ENCODE data around the gene SAT1. TPM values are rescaled to one million over a fixed set of nuclear protein-coding genes. Genes with fewer than 3 reads are reported as not detected.
"Not testable (repeated sequence)": the region's sequence is repeated elsewhere in the genome, so short reads cannot be mapped to it uniquely, and the experiment has no call there.

SAT1 gene
- total RNA-seq, 2 donors from 2014 or later, result 301 to 608 TPM

DNA sequence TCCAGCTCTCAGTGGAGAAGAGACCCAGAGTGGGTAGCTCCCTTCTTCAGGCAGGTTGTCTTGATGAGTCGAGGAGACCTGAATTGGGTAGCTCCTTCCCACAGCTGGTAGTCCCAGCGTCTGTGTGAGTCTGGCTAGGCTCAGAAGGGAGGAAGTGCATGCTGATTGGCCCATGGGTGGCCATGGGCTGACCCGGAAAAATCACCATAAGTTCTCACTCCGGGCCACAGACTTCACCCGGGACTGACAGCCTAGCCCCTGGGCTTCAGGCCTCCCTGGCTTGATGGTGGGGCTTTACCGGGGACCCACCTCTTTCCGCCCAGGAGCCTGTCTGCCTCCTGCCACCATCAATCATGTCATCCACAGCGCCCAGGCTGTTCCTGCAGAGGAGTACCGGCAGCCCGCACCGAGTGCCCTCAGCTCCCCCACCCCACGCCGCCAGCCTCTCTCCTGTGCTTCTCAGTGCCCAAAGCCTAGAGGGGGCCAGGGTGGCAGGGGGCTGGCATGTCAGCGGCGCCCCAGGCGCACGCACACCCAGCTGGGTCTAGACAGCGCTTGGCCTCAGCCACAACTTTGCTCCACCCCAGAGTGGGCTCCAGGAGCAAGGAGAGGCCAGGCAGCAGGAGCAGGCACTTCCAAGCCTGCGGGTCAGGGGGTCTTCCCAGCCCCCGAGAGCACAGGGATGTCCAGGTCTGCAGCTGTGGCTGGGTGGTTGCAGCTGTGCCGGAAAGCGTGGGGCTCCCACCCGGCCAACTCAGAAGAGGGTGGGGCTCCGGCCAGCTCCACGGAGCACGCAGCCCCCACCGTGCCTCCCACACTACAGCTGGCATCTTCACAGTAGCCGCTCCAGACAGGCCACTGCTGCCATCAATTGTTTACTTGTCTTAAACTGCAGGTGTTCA, 16.1 kb upstream of the SAT1 start:
- DNase-seq, result no peak
- TF ChIP-seq, protein P1, sequence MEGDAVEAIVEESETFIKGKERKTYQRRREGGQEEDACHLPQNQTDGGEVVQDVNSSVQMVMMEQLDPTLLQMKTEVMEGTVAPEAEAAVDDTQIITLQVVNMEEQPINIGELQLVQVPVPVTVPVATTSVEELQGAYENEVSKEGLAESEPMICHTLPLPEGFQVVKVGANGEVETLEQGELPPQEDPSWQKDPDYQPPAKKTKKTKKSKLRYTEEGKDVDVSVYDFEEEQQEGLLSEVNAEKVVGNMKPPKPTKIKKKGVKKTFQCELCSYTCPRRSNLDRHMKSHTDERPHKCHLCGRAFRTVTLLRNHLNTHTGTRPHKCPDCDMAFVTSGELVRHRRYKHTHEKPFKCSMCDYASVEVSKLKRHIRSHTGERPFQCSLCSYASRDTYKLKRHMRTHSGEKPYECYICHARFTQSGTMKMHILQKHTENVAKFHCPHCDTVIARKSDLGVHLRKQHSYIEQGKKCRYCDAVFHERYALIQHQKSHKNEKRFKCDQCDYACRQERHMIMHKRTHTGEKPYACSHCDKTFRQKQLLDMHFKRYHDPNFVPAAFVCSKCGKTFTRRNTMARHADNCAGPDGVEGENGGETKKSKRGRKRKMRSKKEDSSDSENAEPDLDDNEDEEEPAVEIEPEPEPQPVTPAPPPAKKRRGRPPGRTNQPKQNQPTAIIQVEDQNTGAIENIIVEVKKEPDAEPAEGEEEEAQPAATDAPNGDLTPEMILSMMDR (IDR thresholded peaks at IDR 0.05), result no peak
- H3K27me3 ChIP-seq, result no peaks in the 10 kb centered on the region
- H3K9ac ChIP-seq (ENCODE audit: low read depth in 2 of 2, low read length in 2 of 2), result no peak overlapping the region
- no peak overlapping the region for H3K4me3 ChIP-seq
- intact Hi-C loops (cut with DNase I), result no loop called here
- no peaks in the 10 kb centered on the region for H3K4me1 ChIP-seq
- no peaks in the 10 kb centered on the region for H3K36me3 ChIP-seq
- no peaks in the 10 kb centered on the region for H3K9me3 ChIP-seq
- no peak overlapping the region for H3K27ac ChIP-seq

DNA sequence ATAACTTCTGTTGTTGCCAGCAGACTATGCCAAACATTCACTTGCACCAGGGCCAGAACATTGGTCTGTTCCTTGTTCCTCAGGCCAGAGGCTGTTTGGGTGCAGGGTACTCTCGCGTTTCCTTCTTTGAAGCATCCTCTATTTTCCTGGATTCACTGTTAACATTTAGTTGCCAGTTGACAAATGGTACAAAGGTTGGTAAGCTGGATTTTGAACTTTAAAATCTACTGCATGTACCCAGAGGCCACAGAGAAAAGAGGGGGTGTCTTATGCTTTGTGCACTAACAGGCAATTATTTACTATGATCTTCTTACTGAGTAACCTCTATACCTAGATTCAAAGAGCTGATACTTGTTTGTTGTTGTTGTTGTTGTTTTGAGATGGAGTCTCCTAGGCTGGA, 12.8 kb upstream of the SAT1 start:
- Histone ChIP-seq H3K9me3 (no peaks in the 10 kb centered on the region), H3K4me3 (no peak overlapping the region), H3K27ac (no peak overlapping the region), H3K36me3 (no peaks in the 10 kb centered on the region), H3K27me3 (no peaks in the 10 kb centered on the region), H3K9ac (ENCODE audit: low read depth in 2 of 2, low read length in 2 of 2) (no peak overlapping the region), H3K4me1 (no peaks in the 10 kb centered on the region)
- intact Hi-C loops (cut with DNase I), result no loop called here
- TF ChIP-seq, protein P1 (IDR thresholded peaks at IDR 0.05), result no peak
- no peak for DNase-seq

DNA sequence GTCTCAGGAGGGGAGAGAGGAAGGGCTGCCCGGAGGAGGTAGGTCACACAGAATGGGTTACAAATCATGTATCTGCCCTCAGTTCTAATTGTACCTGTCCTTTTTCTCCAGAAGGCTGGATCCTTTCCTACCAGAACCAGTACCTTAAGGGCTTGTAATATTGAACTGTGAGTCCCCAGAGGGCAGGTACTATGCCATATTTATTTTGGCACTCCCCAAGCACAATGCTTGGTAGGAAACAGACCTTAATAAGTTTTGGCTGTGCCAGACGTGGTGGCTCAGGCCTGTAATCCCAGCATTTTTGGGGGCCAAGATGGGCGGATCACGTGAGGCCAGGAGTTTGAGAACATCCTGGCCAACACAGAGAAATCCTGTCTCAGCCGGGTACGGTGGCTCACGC, 11.9 kb upstream of the SAT1 start:
- H3K9me3 ChIP-seq; H3K9ac ChIP-seq (ENCODE audit: low read depth in 2 of 2, low read length in 2 of 2); H3K27ac ChIP-seq; intact Hi-C loops (cut with DNase I); DNase-seq; H3K36me3 ChIP-seq; H3K4me1 ChIP-seq; H3K4me3 ChIP-seq; H3K27me3 ChIP-seq: not testable (repeated sequence)

DNA sequence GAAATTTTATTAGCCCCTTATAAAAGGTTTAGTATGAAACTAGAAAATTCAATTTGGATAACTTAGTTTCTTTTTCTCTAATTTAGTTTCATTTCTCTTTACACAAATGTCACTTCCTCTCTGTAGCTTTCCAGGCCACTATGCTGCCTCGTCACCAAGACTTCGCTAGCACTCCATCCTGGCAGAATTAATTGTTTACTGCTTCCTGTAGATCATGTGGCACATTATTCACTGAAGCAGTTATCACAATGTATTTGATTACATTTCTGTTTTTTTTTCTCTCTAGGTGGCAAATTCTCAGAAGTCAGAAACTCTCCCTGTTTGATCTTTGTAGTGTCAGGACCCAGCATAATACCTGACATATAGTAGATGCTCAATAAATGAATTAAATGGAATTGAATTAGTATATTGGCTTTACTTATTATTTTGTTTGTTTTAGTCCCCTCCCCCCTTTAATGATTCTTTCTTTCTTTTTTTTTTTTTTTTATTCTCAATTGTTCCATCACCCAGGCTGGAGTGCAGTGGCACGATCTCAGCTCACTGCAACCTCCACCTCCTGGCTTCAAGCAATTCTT, 9.3 kb upstream of the SAT1 start:
- intact Hi-C loops (cut with DNase I), result no loop called here
- H3K4me1 ChIP-seq, result no peaks in the 10 kb centered on the region
- H3K36me3 ChIP-seq, result no peaks in the 10 kb centered on the region
- H3K4me3 ChIP-seq, result no peak overlapping the region
- DNase-seq, result no peak
- no peak overlapping the region for H3K9ac ChIP-seq (ENCODE audit: low read depth in 2 of 2, low read length in 2 of 2)
- TF ChIP-seq, protein P1 (IDR thresholded peaks at IDR 0.05), result no peak
- H3K27ac ChIP-seq, result no peak overlapping the region
- H3K27me3 ChIP-seq, result no peaks in the 10 kb centered on the region
- no peaks in the 10 kb centered on the region for H3K9me3 ChIP-seq

- Histone ChIP-seq H3K4me1 (no peaks in the 10 kb centered on the region), H3K36me3 (no peaks in the 10 kb centered on the region), H3K27ac (no peak overlapping the region), H3K4me3 (no peak overlapping the region), H3K9me3 (no peaks in the 10 kb centered on the region), H3K27me3 (no peaks in the 10 kb centered on the region), H3K9ac (ENCODE audit: low read depth in 2 of 2, low read length in 2 of 2) (no peak overlapping the region)
- intact Hi-C loops (cut with DNase I), result no loop called here
- TF ChIP-seq, protein P1 (IDR thresholded peaks at IDR 0.05), result no peak
- DNase-seq, result no peak
Observed at GRCh38 chrX:23776363-23776762, 6.6 kb upstream of the SAT1 start.

- Histone ChIP-seq H3K9me3 (no peaks in the 10 kb centered on the region), H3K36me3 (no peaks in the 10 kb centered on the region), H3K4me1 (no peaks in the 10 kb centered on the region), H3K9ac (ENCODE audit: low read depth in 2 of 2, low read length in 2 of 2) (no peak overlapping the region), H3K27ac (no peak overlapping the region), H3K4me3 (no peak overlapping the region), H3K27me3 (no peaks in the 10 kb centered on the region)
- intact Hi-C loops (cut with DNase I), result no loop called here
- DNase-seq, result no peak
- TF ChIP-seq, protein P1 (IDR thresholded peaks at IDR 0.05), result no peak
Observed at GRCh38 chrX:23779025-23779424, 3.9 kb upstream of the SAT1 start.
